Endothelial cell of umbilical vein (primary cell): ENCODE measurements around the gene PLA2G4B.

Experiments
- CTCF ChIP-seq, 2 donors: IDR thresholded peaks; 1 replicate in 1 of 2; 2 replicates in 1 of 2; pipeline ENCODE4 v1.5.1; 2011; ENCODE audit warnings: low read length in 2 of 2, mild to moderate bottlenecking in 2 of 2, moderate library complexity in 2 of 2, control low read depth in 1 of 2, inconsistent platforms in 1 of 2, low read depth in 1 of 2; ENCODE audit not compliant: insufficient read depth in 1 of 2; ENCODE audit errors: extremely low read depth in 1 of 2
- EZH2 ChIP-seq: IDR thresholded peaks from 2 replicates; pipeline ENCODE4 v1.6.1; 2012; ENCODE audit warnings: borderline replicate concordance, low read depth, mild to moderate bottlenecking, moderate library complexity, low read length, inconsistent platforms; ENCODE audit not compliant: severe bottlenecking
- FOS ChIP-seq: IDR thresholded peaks from 2 replicates; pipeline ENCODE4 v1.6.1; 2011; ENCODE audit warnings: mild to moderate bottlenecking, low read length, moderate library complexity, borderline replicate concordance; ENCODE audit not compliant: insufficient read depth
- JUN ChIP-seq: IDR thresholded peaks from 2 replicates; pipeline ENCODE4 v1.6.1; 2011; ENCODE audit warnings: borderline replicate concordance, low read depth; ENCODE audit not compliant: insufficient read length, insufficient read depth
- POLR2A ChIP-seq: IDR thresholded peaks from 2 replicates; pipeline ENCODE4 v1.6.1; 2012; ENCODE audit warnings: low read depth, mild to moderate bottlenecking, control low read depth, low read length
- POLR2AphosphoS5 ChIP-seq: IDR thresholded peaks from 2 replicates; pipeline ENCODE4 v1.6.1; 2012; ENCODE audit warnings: low read depth, mild to moderate bottlenecking, control low read depth, low read length, moderate library complexity; ENCODE audit not compliant: insufficient read depth
- TF ChIP-seq, protein P1 (sequence below): IDR thresholded peaks from 2 replicates; pipeline ENCODE4 v1.6.1; 2011; ENCODE audit not compliant: insufficient read depth, insufficient read length

GRCh38 chr15:41866872-41867579, 28.4 kb downstream of the PLA2G4B start:
- TF ChIP-seq CTCF (IDR thresholded peaks at IDR 0.05; ENCODE audit: extremely low read depth in 1 of 2, insufficient read depth in 1 of 2, low read depth in 1 of 2, low read length in 2 of 2): no peak
- no peak for TF ChIP-seq POLR2A
- TF ChIP-seq EZH2: no peak
- TF ChIP-seq JUN: no peak
- TF ChIP-seq POLR2AphosphoS5: no peak
- TF ChIP-seq, protein P1, sequence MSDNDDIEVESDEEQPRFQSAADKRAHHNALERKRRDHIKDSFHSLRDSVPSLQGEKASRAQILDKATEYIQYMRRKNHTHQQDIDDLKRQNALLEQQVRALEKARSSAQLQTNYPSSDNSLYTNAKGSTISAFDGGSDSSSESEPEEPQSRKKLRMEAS: no peak
- TF ChIP-seq FOS: no peak
